ELR (cell line): Measurements from ENCODE around the gene ACSF3.
A peak's percentile ranks its signal among the peaks of the same experiment; 100 is the strongest.
"Not testable (repeated sequence)": the region's sequence is repeated elsewhere in the genome, so short reads cannot be mapped to it uniquely, and the experiment has no call there.

Source experiments
- DNase-seq: peaks from one replicate; pipeline ENCODE4 v3.0.0-alpha.2; 2015; ENCODE audit warnings: low read depth

Gene ACSF3

GRCh38 chr16:89175280-89176146, 81.9 kb downstream of the ACSF3 start:
- no peak for DNase-seq

GRCh38 chr16:89176147-89176690, 82.6 kb downstream of the ACSF3 start:
- no peak for DNase-seq

- DNase-seq = no peak
Observed at GRCh38 chr16:89176717-89177116, 83.1 kb downstream of the ACSF3 start.

- DNase-seq = no peak
Observed at GRCh38 chr16:89177501-89177900, 83.8 kb downstream of the ACSF3 start.

GRCh38 chr16:89178453-89179147, 84.9 kb downstream of the ACSF3 start:
- DNase-seq = no peak

GRCh38 chr16:89179148-89179484, 85.5 kb downstream of the ACSF3 start:
- DNase-seq = no peak

GRCh38 chr16:89179656-89180315, 86.1 kb downstream of the ACSF3 start:
- no peak for DNase-seq

GRCh38 chr16:89183463-89183862, 89.8 kb downstream of the ACSF3 start:
- DNase-seq = no peak

- no peak for DNase-seq
Observed at GRCh38 chr16:89183975-89184676, 90.5 kb downstream of the ACSF3 start.

- DNase-seq = no peak
Observed at GRCh38 chr16:89184677-89184932, 91.0 kb downstream of the ACSF3 start.

- DNase-seq = peak; percentile 10
Observed at GRCh38 chr16:89184933-89185794, 91.5 kb downstream of the ACSF3 start.

GRCh38 chr16:89185887-89186592, 92.4 kb downstream of the ACSF3 start:
- not testable (repeated sequence) for DNase-seq

- DNase-seq = peak; percentile 8
Observed at GRCh38 chr16:89186593-89187031, 93.0 kb downstream of the ACSF3 start.

- DNase-seq = peak; percentile 46
Observed at GRCh38 chr16:89187032-89187769, 93.5 kb downstream of the ACSF3 start.

- DNase-seq = peak; percentile 37
Observed at GRCh38 chr16:89187770-89188392, 94.2 kb downstream of the ACSF3 start.

- DNase-seq = not testable (repeated sequence)
Observed at GRCh38 chr16:89188471-89189357, 95.1 kb downstream of the ACSF3 start.

GRCh38 chr16:89189358-89190025, 95.8 kb downstream of the ACSF3 start:
- DNase-seq = no peak
